Activated T-cell treated with anti-CD3 and anti-CD28 coated beads for 4 hours (primary cell): ENCODE results near the gene CLCN1.
"Not testable (repeated sequence)": the region's sequence is repeated elsewhere in the genome, so short reads cannot be mapped to it uniquely, and the experiment has no call there.

Experiments
- DNase-seq: peaks from one replicate; pipeline ENCODE4 v3.0.0-alpha.2; 2020

CLCN1 gene

DNA sequence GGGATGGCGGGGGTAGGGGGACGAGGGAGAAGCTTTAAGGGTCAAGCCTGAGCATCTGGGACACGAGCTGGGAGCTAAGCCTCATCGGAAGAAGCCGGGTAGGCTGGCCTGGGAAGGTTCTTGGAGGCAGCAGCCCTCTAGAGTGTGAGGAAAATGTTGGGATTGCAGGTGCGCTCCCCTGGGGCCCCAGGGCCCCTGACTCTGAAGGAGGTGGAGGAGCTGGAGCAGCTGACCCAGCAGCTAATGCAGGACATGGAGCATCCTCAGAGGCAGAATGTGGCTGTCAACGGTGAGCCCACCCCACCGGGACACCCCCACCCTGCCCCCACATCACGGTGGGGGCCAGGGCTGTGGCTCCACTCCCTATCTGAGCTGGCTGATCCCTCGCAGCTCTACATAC, 72.1 kb downstream of the CLCN1 start:
- no peak for DNase-seq

GRCh38 chr7:143388491-143389101, 72.7 kb downstream of the CLCN1 start:
- DNase-seq = no peak

DNA sequence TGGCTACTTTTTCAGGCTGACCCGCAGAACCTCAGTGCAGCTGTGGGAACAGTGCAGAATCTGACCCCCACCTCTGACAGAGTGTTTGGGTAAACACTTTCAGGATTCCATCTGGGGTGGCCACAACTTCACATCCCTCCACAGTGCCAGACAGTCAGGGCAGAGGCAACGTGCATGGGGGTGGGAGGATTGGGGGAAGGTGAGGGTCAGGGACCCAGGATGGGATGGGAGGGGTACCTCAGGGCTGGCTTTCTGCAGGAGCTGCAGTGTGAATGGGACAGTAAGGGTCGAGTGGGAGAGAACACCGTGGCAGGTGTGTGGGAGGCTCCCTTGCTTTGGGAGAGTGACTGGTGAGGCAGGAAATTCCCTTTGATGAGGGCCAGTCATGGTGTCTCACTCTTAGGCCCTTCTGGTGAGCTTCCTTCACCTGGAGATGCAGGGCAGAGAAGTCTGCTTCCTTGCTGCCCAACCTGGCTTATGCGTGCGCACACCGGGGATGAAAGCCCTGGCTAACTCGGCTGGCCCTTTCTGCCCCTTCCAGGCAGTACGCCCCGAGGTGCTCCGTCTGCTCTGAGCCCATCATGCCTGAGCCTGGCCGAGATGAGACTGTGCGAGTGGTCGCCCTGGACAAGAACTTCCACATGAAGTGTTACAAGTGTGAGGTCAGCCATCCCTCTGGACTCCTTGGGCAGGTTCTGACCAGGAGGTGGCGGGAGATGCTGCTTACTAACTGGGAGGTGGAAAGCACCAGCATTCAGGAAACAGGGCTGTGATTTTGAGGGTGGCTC, 73.6 kb downstream of the CLCN1 start:
- DNase-seq = no peak

- no peak for DNase-seq
Observed at GRCh38 chr7:143390104-143390772, 74.3 kb downstream of the CLCN1 start.

- no peak for DNase-seq
Observed at GRCh38 chr7:143390773-143391317, 74.9 kb downstream of the CLCN1 start.

DNA sequence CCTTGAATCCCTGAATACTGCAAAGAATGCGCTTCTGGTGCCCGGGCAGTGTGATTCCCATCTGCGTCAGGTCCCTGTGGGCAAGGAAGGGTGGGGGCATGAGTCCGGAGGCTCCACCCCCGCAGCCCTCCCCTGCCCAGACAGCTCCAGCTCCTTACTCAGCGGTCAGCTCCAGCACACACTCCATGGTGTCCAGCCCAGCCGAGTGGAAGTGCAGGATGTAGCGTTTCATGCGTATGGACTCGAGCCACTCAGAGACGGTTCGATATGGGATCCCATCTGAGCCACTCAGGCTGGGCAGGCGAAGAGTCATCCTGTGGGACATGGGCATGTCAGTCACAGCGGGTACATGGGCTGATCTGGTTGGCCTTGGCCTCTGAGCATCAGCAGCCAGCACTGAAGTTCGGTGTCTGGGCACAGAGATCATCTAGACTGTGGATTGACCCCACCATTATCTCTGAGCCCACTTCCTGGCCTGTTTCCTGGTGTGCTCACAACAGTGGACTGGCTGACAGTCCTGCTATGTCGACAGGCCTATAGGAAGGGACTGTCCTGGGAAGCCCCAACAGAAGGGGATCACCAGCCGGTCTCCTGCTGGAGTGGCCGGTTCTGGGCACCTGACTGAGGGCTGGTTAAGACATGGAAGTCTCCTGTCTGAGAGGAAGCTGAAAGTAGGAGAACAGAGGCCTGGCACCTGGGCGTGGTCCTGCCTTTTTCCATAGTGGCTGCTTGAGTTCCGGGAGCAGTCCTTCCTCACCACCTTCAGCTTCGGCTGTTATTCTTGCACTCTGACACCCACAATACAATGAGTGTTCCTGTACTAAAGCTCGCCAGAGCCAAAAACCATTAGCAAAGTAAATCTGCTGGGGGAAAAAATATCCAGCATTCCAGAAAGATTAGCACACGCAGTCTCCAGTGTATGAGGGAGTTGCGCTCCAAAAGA, 75.8 kb downstream of the CLCN1 start:
- no peak for DNase-seq

GRCh38 chr7:143392427-143392826, 76.5 kb downstream of the CLCN1 start:
- not testable (repeated sequence) for DNase-seq

DNA sequence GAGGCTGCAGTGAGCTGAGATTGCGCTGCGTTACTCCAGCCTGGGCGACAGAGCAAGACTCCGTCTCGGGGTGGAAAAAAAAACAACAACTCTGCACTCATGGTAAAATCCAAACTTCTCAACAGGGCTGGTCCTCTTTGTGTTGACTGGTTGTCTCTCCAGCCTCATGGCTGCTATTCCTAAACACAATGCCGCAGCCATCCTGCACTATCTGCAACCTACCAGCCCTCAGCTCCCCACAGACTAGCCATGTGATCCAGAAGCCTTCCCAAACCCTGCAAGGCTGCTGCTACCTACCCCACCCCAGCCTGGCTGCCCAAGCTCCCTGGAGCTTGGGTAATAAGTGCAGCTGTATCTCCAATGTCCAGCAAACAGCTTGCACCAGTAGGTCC, 77.0 kb downstream of the CLCN1 start:
- DNase-seq = no peak

DNA sequence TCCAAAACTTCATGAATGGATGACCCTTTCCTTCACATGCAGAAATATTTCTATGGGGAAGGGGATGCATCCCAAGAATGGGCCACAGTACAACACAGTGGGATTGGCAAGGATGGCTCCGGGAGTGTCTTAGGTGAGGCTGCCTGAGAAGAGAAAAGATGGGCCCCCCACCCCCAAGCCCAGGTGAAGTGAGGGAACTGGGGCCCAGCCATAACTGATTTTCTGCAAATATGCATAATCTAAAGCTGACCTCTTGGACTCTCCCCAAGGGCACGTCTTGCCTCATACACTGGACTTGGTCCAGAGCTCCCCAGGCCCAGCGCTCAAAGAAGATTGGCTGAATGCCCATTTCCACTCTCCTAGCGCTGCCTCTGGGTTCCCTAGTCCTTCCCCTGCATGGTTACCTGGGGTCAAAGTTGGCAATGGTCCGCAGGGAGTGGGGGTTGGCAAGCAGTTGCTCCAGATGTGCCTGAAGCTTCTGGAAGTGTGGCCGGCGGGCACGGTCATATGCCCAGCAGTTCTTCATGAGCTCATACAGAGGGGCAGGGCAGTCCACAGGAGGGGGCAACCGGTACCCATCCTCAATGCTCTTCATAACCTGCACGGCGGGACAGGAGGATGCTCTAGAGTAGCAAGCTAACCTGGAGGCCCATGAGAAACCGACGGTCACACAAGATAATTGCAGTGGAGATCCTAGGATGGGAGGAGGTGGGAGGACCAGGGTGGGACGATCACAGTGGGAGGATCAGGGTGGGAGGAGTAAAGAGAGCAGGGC, 77.5 kb downstream of the CLCN1 start:
- no peak for DNase-seq

GRCh38 chr7:143394068-143394467, 78.2 kb downstream of the CLCN1 start:
- no peak for DNase-seq

GRCh38 chr7:143394777-143395176, 78.9 kb downstream of the CLCN1 start:
- no peak for DNase-seq

DNA sequence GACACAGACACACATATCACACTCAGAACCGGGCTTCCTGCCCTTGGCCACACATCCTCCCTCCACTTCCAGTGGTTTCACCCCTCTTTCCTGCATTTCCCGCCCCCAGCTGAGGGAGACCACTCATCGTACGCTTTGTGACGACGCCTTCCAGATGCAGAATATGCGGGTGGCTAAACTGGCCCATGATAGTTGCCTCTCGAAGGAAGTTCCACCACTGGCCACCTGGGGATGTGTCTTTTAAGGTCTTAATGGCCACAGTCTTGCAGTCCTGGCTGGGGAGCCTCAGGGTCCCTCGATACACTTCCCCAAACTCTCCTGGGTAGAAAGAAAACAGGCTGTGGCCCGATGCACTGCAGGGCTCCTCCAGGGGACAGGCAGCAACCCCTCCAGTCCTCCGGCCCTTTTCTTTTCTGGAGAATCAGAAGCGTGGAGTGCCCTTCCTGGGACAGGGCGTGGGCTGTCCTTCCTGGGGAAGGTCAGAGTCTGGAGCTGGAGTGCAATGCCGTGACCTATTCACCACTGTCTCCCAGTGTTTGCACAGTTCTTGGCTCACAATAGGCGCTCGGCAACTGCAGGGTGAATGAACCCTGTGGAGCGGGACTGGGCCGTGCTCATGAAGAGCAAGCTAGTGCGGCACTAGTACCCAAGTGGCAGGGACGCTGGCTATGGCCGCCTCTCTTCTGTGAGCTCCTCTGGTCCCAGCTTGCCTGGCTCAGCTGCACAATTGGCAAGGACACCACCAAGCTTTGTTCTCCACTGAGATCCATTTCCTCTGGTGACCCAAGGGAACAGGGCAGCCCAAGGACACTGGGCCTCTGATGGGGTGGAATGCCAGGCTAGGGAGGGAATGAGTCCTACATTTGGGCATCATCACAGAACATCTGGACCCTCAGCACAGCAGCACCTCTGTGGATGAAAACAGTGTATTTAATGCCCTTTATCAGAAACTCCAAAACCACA, 79.6 kb downstream of the CLCN1 start:
- no peak for DNase-seq

DNA sequence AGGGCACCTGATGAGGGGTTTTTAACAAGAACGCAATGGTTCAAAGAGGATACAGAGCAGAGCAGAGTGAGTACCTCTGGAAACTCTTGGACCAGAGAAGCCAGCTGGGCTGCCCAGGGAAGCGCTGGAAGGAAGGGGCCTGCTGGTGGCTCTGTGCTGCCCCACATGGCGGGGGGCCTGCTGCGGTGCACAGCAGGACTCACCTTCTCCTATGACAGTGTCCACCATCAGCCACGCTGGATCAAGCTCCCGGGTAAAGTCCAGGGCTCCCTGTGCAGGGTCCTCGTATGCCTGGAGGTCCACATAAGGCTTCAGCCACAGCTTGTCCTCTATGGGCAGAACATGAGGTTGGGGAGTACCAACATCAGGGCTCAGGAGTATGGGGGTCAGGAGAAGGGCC, 80.3 kb downstream of the CLCN1 start:
- no peak for DNase-seq

- DNase-seq = no peak
Observed at GRCh38 chr7:143396625-143397556, 81.0 kb downstream of the CLCN1 start.

GRCh38 chr7:143397710-143398530, 82.0 kb downstream of the CLCN1 start:
- no peak for DNase-seq

- no peak for DNase-seq
Observed at GRCh38 chr7:143398616-143399015, 82.7 kb downstream of the CLCN1 start.

GRCh38 chr7:143399151-143399550, 83.2 kb downstream of the CLCN1 start:
- no peak for DNase-seq

DNA sequence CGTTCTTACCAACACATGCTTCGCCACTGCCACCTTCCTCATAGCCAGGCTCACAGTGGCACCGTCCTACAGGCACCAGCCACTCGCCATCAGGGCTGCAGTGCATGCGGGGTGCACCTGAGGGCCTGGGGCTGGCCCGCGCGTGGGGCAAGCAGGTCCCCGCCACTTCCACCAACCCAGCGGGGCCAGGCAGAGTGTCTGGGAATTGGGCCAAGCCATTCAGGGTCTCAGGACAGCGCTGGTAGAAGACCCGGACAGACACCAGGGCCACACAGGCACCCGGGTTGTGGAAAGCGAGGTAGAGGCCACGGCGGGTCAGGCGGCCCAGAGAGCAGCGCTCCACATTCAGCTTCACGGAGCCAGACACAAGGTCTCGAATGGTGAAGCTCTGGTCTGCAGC, 83.7 kb downstream of the CLCN1 start:
- DNase-seq = no peak

DNA sequence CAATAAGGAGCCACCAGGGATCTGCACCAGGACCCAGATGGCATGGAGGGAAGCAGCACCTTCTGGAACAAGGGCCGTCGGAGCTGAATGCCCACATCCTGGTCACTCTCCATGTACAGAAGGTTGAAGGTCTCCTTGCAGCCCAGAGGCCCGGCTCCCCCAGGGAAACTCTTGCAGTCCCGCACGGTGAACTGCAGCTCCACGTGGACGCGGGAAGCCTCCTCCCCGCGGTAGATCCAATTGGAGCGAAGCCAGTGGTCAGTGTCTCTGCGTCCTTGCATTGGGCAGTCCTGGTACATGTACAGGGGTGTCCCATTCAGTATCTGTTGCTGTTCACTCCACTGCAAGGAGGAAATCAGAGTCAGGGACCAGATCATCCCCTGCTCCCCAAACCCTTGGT, 85.4 kb downstream of the CLCN1 start:
- DNase-seq = no peak
